ENCODE data around the gene AKIRIN2.

Gene AKIRIN2

DNA sequence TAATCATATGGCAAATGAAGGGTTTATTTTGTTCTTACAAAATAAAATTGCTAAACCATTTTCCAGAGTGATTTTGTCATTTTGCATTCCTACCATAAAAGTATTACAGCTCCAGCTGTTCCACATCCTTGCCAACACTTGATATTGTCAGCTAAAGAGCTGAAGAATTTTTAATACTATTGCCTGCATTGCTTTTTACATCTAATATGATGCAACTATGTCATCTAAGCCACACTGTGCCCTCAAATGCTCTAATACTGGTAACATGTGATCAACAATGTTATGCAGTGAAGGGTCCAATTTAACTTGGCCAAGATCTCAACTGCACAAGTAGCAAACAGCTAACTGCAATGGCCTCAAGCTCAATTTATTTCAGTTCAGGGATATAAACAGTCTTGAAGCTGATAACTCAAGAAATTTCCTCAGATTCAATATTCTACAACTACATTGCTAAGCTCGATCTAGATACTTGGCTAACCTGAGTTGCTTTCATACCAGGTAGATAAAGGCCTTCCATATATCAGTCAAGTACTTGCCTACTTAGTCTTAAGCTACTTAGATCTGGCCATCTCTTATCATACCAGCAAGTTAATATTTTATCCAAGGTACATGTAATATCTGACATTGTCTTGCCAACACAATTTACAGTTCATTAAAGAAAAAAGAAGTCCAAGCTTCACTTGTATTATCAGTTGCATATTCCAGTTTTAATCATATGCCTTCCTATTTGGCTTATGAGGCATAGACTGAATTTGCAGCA, 17.0 kb downstream of the AKIRIN2 start:
- no peak for TF ChIP-seq ZNF274 (IDR thresholded peaks at IDR 0.05; ENCODE audit: low read depth, low read length)
- H3K4me3 ChIP-seq (ENCODE audit: low read length), result no peak overlapping the region

DNA sequence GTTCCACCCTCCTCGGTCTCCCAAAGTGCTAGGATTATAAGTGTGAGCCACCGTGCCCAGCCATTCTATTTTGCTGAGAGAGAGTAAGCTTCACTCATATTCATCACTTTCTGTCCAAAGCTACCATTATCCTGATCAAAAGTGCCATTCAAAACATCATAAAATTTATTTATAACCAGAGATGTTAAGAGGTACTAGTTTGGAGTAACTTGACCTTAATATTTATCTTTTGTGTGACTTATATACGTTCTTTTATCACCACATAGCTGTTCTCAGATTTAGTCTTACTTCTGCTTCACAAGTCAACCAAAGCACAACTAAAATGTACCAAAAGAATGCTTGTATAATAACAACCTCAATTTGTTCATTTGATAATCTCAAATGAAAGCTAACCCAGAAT, 18.1 kb downstream of the AKIRIN2 start:
- H3K4me3 ChIP-seq (ENCODE audit: low read length), result no peak overlapping the region
- no peak for TF ChIP-seq ZNF274 (IDR thresholded peaks at IDR 0.05; ENCODE audit: low read depth, low read length)

DNA sequence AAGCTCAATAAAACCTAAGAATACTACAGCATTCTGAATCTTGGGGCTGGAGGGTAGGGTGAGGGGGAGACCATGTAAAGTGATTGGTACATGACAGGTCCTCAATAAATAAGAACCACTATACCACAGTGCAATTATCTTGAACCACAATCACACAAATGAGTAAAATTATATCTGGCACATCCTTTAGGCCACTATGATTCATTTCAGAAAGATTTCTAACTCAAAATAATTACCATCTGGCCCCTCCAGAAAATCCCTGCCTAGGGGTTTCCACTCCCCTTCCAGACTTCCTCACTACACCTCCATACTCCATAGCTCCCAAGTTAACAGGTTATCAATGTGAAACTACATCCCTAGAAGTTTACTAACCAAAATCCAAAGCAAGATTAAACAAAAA, 19.7 kb downstream of the AKIRIN2 start:
- H3K4me3 ChIP-seq (ENCODE audit: low read length), result no peak overlapping the region
- no peak for TF ChIP-seq ZNF274 (IDR thresholded peaks at IDR 0.05; ENCODE audit: low read depth, low read length)

- H3K4me3 ChIP-seq (ENCODE audit: low read length), result no peak overlapping the region
- no peak for TF ChIP-seq ZNF274 (IDR thresholded peaks at IDR 0.05; ENCODE audit: low read depth, low read length)
Measured at GRCh38 chr6:87675004-87675681, 26.9 kb downstream of the AKIRIN2 start.

DNA sequence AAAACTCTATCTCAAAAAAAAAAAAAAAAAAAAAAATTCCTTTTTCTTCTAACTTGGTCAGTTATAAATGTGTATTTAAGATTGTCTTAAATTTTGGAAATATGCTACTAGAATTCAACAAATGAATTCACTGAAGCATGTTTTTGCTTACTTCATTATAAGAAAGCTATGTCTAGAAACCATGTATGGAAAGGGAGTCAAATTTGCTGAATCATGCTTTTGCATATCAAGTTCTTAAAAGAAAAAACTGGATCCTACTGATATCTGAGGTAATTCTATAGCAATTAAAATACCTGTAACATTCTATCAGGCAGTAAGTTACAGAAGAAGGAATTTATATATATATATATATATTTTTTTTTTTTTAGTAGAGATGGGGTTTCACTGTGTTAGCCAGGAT, 27.7 kb downstream of the AKIRIN2 start:
- no peak overlapping the region for H3K4me3 ChIP-seq (ENCODE audit: low read length)
- no peak for TF ChIP-seq ZNF274 (IDR thresholded peaks at IDR 0.05; ENCODE audit: low read depth, low read length)

DNA sequence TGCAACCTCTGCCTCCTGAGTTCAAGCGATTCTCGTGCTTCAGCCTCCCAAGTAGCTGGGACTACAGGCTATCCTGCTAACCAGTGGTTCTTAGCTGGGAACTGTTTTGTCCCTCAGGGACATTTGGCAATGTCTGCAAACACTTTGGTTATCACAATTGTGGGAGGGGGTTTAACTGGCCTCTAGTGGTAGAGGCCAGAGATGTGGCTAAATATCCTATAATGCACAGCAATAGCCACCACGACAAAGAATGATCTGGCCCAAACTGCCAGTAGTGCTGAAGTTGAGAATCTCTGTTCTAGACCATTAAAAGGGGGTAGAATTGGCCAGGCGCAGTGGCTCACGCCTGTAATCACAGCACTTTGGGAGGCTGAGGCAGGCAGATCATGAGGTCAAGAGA, 28.8 kb downstream of the AKIRIN2 start:
- no peak for TF ChIP-seq ZNF274 (IDR thresholded peaks at IDR 0.05; ENCODE audit: low read depth, low read length)
- no peak overlapping the region for H3K4me3 ChIP-seq (ENCODE audit: low read length)

DNA sequence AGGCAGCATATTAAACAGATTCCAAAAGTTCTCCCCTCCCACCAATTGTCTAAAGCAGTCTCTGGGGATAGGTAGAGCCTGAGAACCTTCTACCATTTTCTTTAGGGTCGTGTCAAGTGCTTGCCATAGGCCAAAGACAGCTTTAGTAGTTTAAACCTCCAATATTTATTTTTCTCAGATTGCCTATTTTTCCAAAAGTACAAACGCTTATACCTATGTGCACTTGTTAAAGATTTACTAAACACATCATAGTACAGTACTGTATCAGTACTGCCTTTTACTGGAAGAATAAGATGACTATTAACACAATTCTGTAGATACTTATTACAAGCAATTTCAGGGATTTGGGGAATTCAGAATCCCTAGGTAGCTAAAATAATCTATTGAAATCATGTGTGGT, 29.4 kb downstream of the AKIRIN2 start:
- TF ChIP-seq ZNF274 (IDR thresholded peaks at IDR 0.05; ENCODE audit: low read depth, low read length), result no peak
- no peak overlapping the region for H3K4me3 ChIP-seq (ENCODE audit: low read length)

DNA sequence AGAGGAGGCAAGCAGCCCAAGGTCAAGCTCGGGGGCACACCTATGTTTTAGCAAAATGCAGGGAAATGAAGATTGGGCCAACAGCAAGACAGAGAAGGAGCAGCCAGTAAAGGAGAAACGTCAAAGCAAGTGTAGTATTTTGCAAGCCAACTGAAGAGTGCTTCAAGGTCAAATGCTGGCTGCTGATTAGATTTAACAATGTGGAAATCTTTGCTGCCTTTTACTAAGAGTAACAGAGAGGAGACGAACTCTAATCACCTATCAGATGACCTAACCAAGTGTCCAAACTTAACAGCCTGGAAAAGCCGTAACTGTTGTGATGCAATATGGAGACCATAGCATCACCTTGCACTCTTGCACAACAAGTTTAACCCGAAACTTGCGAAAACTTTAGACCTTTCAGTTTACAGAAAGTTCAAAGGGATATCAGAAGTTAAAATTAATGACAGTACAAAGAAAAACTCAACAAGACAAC, 30.4 kb downstream of the AKIRIN2 start:
- no peak overlapping the region for H3K4me3 ChIP-seq (ENCODE audit: low read length)
- TF ChIP-seq ZNF274 (IDR thresholded peaks at IDR 0.05; ENCODE audit: low read depth, low read length), result no peak

- TF ChIP-seq ZNF274 (IDR thresholded peaks at IDR 0.05; ENCODE audit: low read depth, low read length), result no peak
Measured at GRCh38 chr6:87670707-87671106, 31.3 kb downstream of the AKIRIN2 start.

DNA sequence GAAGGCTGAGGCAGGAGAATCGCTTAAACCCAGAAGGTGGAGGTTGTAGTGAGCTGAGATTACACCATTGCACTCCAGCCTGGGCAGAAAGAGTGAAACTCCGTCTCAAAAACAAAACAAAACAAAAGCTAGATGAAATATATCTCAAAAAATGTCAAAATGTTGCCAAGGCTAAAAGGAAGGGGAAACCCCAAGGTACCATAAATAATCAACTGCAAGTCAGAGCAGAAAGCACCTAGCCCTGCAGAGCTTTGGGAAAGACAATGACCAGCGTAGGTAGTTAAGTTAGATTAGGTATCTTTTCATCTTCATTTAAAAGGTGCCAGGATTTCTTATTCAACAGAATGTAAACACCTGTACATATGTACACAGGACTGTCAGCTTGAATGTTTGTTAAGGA, 33.0 kb downstream of the AKIRIN2 start:
- no peak overlapping the region for H3K4me3 ChIP-seq (ENCODE audit: low read length)
- TF ChIP-seq ZNF274 (IDR thresholded peaks at IDR 0.05; ENCODE audit: low read depth, low read length), result no peak

More at GRCh38 chr6:87670707-87671106, 31.3 kb downstream of the AKIRIN2 start:
- no peak overlapping the region for H3K4me3 ChIP-seq (ENCODE audit: low read length)

GRCh38 chr6:87668013-87668412, 34.0 kb downstream of the AKIRIN2 start:
- TF ChIP-seq ZNF274 (IDR thresholded peaks at IDR 0.05; ENCODE audit: low read depth, low read length), result no peak
- H3K4me3 ChIP-seq (ENCODE audit: low read length), result no peak overlapping the region

GRCh38 chr6:87667032-87667431, 35.0 kb downstream of the AKIRIN2 start:
- no peak for TF ChIP-seq ZNF274 (IDR thresholded peaks at IDR 0.05; ENCODE audit: low read depth, low read length)
- no peak overlapping the region for H3K4me3 ChIP-seq (ENCODE audit: low read length)

DNA sequence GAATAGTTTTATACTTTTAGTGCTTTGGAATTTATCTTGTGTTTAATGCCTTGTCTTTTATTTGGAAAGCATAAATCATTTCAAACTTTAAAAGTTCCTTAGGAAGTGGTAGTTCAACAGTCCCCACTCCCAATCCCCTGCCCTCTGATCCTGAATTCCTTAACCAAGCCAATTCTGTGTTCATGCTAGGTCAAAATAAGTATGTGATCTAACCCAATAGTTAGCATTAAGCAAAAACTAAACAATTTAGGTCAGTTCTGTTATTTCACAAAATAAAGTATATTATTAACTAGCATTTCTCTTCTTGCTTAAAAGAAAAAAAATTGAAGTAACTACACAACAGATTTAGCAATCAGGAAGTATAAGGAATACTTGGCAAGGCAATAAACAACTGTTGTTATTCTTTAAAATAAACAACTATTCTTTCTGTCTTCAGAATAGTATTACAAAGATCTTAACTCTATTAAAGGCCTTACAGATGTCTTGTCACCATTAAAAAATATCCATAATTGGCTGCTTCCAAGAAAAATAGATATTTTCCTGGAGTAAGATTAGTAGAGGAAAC, 37.0 kb downstream of the AKIRIN2 start:
- no peak for TF ChIP-seq ZNF274 (IDR thresholded peaks at IDR 0.05; ENCODE audit: low read depth, low read length)
- no peak overlapping the region for H3K4me3 ChIP-seq (ENCODE audit: low read length)

GRCh38 chr6:87663434-87663833, 38.6 kb downstream of the AKIRIN2 start:
- H3K4me3 ChIP-seq (ENCODE audit: low read length), result no peak overlapping the region
- no peak for TF ChIP-seq ZNF274 (IDR thresholded peaks at IDR 0.05; ENCODE audit: low read depth, low read length)

GRCh38 chr6:87661503-87661902, 40.5 kb downstream of the AKIRIN2 start:
- TF ChIP-seq ZNF274 (IDR thresholded peaks at IDR 0.05; ENCODE audit: low read depth, low read length), result no peak
- H3K4me3 ChIP-seq (ENCODE audit: low read length), result no peak overlapping the region

Measured in GM08714 (cell line).